22Rv1 (cell line): Measurements from ENCODE around the gene NPFFR1.
A peak's percentile ranks its signal among the peaks of the same experiment; 100 is the strongest.

Experiments
- H3K27ac ChIP-seq: fragments of 450-650 bp; 2 replicates; pipeline ENCODE4 v1.5.1; 2017
- ZFX ChIP-seq: fragments of 450-650 bp; IDR thresholded peaks from 2 replicates; pipeline ENCODE4 v1.6.1; 2017; ENCODE audit warnings: antibody characterized with exemption, borderline replicate concordance
- TF ChIP-seq, protein P1 (sequence below): fragments of 450-650 bp; IDR thresholded peaks from 2 replicates; pipeline ENCODE4 v1.5.1; 2017; ENCODE audit warnings: mild to moderate bottlenecking

The NPFFR1 gene

DNA sequence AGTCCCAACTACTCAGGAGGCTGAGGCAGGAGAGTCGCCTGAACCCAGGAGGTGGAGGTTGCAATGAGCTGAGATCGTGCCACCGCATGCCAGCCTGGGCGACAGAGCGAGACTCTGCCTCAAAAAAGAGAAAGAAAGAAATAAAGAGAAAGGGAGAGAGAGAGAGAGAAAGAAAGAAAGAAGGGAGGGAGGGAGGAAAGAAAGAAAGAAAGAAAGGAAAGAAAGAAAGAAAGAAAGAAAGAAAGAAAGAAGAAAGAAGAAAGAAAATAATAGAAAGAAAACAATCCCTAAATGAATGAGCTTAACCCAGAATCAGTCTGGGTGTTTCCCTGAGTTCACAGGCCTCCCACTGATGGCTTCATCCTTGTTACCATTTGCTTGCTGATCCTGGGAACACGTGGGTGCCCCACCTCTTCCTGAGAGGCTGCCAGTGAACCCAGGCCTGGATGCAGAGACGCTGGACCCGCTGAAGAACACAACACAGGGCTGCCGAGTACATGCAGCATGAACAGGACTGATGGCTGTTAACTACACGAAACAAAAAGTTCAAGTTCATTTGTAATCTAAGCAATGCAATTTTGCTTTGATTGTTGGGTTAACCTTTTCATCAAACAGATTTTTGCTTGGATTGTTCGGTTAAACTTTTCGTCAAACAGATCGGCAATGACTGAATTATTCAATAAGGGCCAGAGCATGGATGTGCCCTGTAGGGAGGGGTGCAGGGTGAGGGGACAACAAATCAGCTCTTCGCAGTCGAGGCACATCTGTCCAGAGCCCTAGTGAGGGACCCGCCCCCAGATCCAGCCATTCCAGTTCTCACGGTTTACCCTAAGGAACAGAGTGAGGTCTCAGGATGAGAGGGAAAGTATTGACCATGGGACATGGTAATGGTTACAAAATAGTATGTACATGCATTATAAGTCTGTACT lies 11.5 kb downstream of the NPFFR1 start:
- no peak for TF ChIP-seq ZFX
- H3K27ac ChIP-seq = no peak overlapping the region

DNA sequence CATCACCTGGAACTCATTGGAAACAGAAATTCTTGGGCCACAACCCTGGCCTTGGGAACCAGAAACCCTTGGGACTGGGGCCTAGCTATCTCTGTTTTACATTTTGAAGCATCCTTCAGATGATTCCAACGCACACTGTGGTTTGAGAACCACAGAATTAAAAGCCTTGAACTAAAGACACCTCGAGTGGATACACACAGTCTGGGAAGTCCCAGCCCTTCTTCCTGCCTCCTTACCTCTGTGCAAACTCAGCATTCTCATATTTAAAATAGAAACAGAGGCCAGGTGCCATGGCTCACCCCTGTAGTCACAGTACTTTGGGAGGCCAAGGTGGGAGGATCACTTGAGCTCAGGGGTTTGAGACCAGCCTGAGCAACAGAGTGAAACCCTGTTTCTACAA lies 12.9 kb downstream of the NPFFR1 start:
- TF ChIP-seq ZFX = no peak
- TF ChIP-seq, protein P1, sequence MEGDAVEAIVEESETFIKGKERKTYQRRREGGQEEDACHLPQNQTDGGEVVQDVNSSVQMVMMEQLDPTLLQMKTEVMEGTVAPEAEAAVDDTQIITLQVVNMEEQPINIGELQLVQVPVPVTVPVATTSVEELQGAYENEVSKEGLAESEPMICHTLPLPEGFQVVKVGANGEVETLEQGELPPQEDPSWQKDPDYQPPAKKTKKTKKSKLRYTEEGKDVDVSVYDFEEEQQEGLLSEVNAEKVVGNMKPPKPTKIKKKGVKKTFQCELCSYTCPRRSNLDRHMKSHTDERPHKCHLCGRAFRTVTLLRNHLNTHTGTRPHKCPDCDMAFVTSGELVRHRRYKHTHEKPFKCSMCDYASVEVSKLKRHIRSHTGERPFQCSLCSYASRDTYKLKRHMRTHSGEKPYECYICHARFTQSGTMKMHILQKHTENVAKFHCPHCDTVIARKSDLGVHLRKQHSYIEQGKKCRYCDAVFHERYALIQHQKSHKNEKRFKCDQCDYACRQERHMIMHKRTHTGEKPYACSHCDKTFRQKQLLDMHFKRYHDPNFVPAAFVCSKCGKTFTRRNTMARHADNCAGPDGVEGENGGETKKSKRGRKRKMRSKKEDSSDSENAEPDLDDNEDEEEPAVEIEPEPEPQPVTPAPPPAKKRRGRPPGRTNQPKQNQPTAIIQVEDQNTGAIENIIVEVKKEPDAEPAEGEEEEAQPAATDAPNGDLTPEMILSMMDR = no peak
- no peak overlapping the region for H3K27ac ChIP-seq

DNA sequence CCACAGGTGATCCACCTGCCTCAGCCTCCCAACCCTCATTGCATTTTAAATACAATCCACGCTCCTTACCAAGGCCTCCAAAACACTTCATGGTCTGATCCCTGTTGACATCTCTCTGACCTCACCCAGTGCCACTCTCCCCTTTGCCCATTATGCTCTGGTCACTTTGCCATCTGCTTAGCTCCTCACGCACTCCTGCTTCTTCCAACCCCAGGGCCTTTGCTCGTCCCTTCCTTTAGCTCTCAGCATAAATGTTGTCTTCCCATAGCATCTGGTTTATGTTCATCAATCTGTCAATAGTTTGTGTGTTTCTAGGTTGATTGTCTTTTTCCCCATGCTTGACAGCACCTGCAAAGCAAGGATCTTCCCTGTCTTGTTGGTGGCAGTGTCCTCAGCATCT lies 14.1 kb downstream of the NPFFR1 start:
- TF ChIP-seq ZFX = no peak
- TF ChIP-seq, protein P1 = no peak
- no peak overlapping the region for H3K27ac ChIP-seq

DNA sequence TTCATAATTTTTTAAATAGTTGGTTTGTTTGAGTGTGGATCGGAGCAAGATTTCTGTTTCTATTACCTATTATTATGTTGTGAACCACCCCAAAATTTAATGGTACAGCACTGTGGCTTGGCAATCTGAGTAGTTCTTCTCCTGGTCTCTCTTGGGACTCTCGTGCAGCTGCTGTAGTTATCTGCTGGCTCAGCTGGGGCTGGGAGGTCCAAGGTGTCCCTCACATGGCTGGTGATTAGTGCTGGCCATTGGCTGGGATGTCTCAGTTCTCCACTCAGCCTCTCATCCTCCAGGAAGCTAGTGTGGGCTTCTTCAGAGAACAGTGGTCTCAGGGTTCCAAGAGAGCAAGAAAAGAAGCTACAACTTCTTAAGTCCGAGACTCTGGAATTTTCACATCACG lies 15.4 kb downstream of the NPFFR1 start:
- TF ChIP-seq, protein P1 = no peak
- TF ChIP-seq ZFX = no peak
- H3K27ac ChIP-seq = no peak overlapping the region

DNA sequence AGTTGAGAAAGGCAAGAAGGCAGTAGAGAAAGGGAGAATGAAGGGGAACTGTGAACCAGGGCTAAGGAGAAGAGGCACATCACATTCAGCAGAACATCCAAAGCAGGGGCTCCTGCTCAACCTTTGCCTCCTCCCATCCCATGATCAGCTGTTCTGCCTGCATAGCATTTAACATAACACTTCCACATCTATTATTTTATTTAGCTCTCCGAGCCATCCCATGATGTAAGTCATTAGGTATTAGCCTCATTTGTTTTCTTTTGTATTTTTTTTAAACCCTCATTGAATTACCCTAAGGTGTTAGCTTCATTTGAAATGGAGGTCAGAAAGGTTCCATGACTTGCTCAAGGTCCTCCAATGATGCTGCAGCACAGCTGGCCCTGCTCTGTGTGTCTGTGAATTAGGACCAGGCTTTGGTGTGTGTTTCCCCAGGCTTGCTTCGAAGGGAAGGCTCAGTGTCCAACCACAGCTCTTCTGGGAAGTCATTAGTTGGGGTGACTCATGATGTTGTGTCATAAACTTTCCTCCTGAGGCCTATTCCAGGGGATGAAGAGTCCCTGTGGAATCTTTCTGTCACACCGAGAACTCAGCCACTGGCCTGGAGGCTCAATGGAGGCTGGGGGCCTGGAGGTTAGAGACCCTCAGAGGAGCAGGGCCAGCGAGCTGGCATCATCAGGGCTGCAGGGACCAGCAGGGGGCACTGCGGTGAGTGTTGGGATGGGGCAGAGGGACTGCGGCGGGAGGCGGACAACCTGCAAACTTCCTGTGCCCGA lies 16.5 kb downstream of the NPFFR1 start:
- H3K27ac ChIP-seq = no peak overlapping the region
- TF ChIP-seq, protein P1 = peak; percentile 32
- TF ChIP-seq ZFX = no peak

DNA sequence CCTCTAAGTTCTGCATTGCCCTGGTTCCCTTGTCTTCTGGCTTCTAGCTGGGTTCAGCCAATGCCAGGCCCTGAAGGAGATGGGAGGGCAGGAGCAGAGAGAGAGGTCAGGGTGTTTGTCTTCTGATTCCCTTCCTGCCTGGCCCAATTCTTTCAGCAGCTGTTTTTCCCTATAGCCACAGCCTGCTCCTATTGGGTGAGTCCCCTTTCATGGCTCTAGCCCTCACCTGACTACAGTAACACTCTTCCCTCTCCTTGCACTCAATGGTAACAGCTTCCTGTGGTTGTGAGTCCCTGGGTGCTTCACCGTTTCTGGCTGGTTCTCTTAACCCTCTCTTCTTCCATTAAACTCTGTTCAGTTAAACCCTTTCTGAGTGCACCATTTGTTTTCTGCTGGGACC lies 17.1 kb downstream of the NPFFR1 start:
- no peak overlapping the region for H3K27ac ChIP-seq
- TF ChIP-seq, protein P1 = no peak
- TF ChIP-seq ZFX = no peak

DNA sequence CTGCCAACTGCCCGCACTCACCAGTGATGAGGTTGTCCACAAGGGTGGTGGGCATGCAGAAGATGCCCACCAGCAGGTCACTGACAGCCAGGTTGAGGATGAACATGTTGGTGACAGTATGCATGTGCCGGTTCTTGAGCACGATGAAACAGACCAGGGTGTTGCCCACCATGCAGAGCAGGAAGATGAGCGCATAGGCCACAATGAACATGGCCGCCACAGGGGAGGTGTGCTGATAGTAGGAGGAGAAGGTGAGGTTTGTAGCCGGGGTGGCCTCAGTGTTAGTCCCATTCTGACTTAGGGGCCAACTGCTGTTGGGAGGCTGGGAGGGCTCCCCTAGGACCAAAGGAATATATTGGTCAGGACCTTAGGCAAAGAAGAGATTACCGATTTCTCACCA lies 17.7 kb downstream of the NPFFR1 start:
- no peak overlapping the region for H3K27ac ChIP-seq
- no peak for TF ChIP-seq ZFX
- TF ChIP-seq, protein P1 = no peak
